HepG2 (cell line): Measurements from ENCODE around the gene MSANTD2. TPM values are rescaled to one million over a fixed set of nuclear protein-coding genes. Genes with fewer than 3 reads are reported as not detected.

Experiments
- CEBPG ChIP-seq: IDR thresholded peaks from 2 replicates; pipeline ENCODE4 v1.6.1; 2016
- DR1 ChIP-seq: sonication (generic); formaldehyde crosslinking; IDR thresholded peaks from 2 replicates; pipeline ENCODE4 v1.8.0; 2021; ENCODE audit warnings: mild to moderate bottlenecking, missing genetic modification reagents, inconsistent platforms
- FOXA1 ChIP-seq, 2 experiments: fragments of 450-650 bp in 1 of 2; sonication (generic) in 1 of 2; formaldehyde crosslinking in 1 of 2; IDR thresholded peaks; 2 replicates each; pipeline versions ENCODE4 v1.4.0 to v1.6.1; 2016 to 2020; ENCODE audit warnings: missing genetic modification reagents in 1 of 2
- FOXP1 ChIP-seq, 2 experiments: fragments of 450-650 bp in 1 of 2; IDR thresholded peaks; 2 replicates each; pipeline ENCODE4 v1.6.1; 2017 to 2018; ENCODE audit warnings: antibody characterized with exemption in 1 of 2
- HOXA5 ChIP-seq: sonication (generic); formaldehyde crosslinking; IDR thresholded peaks from 2 replicates; pipeline ENCODE4 v1.4.0; 2020; ENCODE audit warnings: missing genetic modification reagents
- IRF2 ChIP-seq: IDR thresholded peaks from 2 replicates; pipeline ENCODE4 v1.6.1; 2018; ENCODE audit warnings: missing genetic modification reagents, missing compliant biosample characterization
- MEF2D ChIP-seq: sonication (generic); formaldehyde crosslinking; IDR thresholded peaks from 2 replicates; pipeline ENCODE4 v1.5.1; 2020; ENCODE audit warnings: mild to moderate bottlenecking, missing genetic modification reagents
- PHF21A ChIP-seq: sonication (generic); formaldehyde crosslinking; IDR thresholded peaks from 2 replicates; pipeline ENCODE4 v1.5.0; 2020; ENCODE audit warnings: mild to moderate bottlenecking, missing genetic modification reagents
- ZMAT3 ChIP-seq: sonication (generic); formaldehyde crosslinking; conservative IDR thresholded peaks from 2 replicates; pipeline ENCODE4 v1.7.0; 2021; ENCODE audit warnings: missing genetic modification reagents
- ZNF652 ChIP-seq: IDR thresholded peaks from 2 replicates; pipeline ENCODE4 v1.6.1; 2016; ENCODE audit warnings: low read depth, borderline replicate concordance
- polyA plus RNA-seq, 8 experiments: library from polyadenylated mRNA; depleted of rRNA in 3 of 8; stranded (reverse) in 7 of 8; unstranded in 1 of 8; fragments of >200 nt; fragmentation: Illumina TruSeq in 4 of 8; extraction: Trizol in 4 of 8; gene quantifications; 2 replicates each; pipeline versions ENCODE4 v1.2.1 to v1.2.3, GENCODE V29; 2011 to 2016; ENCODE audit warnings: low read depth in 4 of 8, missing spikeins in 1 of 8, mixed read lengths in 1 of 8; ENCODE audit not compliant: insufficient read depth in 1 of 8
- total RNA-seq, 5 experiments: library from RNA; depleted of rRNA; stranded (reverse); fragments of >200 nt; fragmentation: Illumina TruSeq; extraction: Trizol; gene quantifications; 2 replicates each; pipeline ENCODE4 v1.2.3, GENCODE V29; 2016; ENCODE audit warnings: low read depth in 1 of 5
- TF ChIP-seq, protein P1 (sequence below): sonication (generic); formaldehyde crosslinking; IDR thresholded peaks from 2 replicates; pipeline ENCODE4 v1.5.1; 2020; ENCODE audit warnings: mild to moderate bottlenecking, missing genetic modification reagents, moderate library complexity
- TF ChIP-seq, protein P2 (sequence below): sonication (generic); formaldehyde crosslinking; IDR thresholded peaks from 2 replicates; pipeline ENCODE4 v1.8.1; 2023; ENCODE audit warnings: mild to moderate bottlenecking, inconsistent platforms, moderate library complexity, missing genetic modification reagents, borderline replicate concordance
- TF ChIP-seq, protein P3 (sequence below): IDR thresholded peaks from 2 replicates; pipeline ENCODE4 v1.6.1; 2016
- TF ChIP-seq, protein P4 (sequence below), 2 experiments: sonication (generic) in 1 of 2; formaldehyde crosslinking in 1 of 2; IDR thresholded peaks; 2 replicates each; pipeline versions ENCODE4 v1.6.1 to v1.9.0; 2014 to 2022; ENCODE audit warnings: antibody characterized with exemption in 1 of 2, borderline replicate concordance in 1 of 2, inconsistent platforms in 1 of 2, low read depth in 1 of 2, missing genetic modification reagents in 1 of 2
- TF ChIP-seq, protein P5 (sequence below): sonication (generic); formaldehyde crosslinking; IDR thresholded peaks from 2 replicates; pipeline ENCODE4 v1.8.0; 2022; ENCODE audit warnings: low read depth, missing genetic modification reagents

MSANTD2 gene
- total and polyA plus RNA-seq, 2 of the 13 experiments (the other 11 are each of a cell fraction or from before 2014, with no cell fraction given) = 8.7 to 10.1 TPM

DNA sequence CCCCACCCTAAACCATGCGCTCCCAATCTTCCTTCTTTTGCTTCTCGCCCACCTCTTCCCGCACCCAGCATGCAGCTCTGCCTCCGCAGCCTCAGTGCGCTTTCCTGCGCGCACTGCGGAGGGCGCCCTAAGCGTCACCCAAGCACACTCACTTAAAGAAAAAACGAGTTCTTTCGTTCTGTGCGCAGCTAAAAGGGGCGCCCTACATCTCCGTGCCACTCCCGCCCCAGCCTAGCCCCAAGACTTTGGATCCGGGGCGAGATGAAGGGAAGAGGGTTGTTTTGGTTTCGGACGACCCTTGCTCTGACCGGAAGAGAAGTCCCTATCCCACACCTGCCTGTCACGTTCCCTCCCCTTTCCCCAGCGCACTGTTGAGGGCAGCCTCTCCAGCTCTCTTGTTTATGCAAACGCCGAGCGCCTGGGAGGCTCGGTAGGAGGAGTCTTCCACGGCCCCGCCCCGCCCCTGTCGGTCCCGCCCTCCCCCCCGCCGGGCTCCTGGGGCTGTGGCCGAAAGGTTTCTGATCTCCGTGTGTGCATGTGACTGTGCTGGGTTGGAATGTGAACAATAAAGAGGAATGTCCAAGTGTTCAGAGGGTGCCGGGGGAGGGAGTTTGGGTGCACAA lies 53.5 kb downstream of the MSANTD2 start (continued):
- TF ChIP-seq, protein P1, sequence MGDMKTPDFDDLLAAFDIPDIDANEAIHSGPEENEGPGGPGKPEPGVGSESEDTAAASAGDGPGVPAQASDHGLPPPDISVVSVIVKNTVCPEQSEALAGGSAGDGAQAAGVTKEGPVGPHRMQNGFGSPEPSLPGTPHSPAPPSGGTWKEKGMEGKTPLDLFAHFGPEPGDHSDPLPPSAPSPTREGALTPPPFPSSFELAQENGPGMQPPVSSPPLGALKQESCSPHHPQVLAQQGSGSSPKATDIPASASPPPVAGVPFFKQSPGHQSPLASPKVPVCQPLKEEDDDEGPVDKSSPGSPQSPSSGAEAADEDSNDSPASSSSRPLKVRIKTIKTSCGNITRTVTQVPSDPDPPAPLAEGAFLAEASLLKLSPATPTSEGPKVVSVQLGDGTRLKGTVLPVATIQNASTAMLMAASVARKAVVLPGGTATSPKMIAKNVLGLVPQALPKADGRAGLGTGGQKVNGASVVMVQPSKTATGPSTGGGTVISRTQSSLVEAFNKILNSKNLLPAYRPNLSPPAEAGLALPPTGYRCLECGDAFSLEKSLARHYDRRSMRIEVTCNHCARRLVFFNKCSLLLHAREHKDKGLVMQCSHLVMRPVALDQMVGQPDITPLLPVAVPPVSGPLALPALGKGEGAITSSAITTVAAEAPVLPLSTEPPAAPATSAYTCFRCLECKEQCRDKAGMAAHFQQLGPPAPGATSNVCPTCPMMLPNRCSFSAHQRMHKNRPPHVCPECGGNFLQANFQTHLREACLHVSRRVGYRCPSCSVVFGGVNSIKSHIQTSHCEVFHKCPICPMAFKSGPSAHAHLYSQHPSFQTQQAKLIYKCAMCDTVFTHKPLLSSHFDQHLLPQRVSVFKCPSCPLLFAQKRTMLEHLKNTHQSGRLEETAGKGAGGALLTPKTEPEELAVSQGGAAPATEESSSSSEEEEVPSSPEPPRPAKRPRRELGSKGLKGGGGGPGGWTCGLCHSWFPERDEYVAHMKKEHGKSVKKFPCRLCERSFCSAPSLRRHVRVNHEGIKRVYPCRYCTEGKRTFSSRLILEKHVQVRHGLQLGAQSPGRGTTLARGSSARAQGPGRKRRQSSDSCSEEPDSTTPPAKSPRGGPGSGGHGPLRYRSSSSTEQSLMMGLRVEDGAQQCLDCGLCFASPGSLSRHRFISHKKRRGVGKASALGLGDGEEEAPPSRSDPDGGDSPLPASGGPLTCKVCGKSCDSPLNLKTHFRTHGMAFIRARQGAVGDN (CRISPR knock-in tag) = peak; percentile 86
- TF ChIP-seq ZMAT3 (CRISPR knock-in tag) (0 out of 2 replicates have a peak, but pooled peaks have one; percentile 42), FOXA1 (IDR thresholded peaks at IDR 0.05) (no peak), FOXA1 (CRISPR knock-in tag; IDR thresholded peaks at IDR 0.05) (0 out of 2 replicates have a peak, but pooled peaks have one; percentile 6), ZNF652 (CRISPR knock-in tag) (no peak), HOXA5 (peak; percentile 78; the same call in 1 of the 2 replicates), DR1 (CRISPR knock-in tag) (0 out of 2 replicates have a peak, but pooled peaks have one; percentile 27), IRF2 (peak; percentile 58; the same call in 1 of the 2 replicates), MEF2D (CRISPR knock-in tag) (no peak), CEBPG (CRISPR knock-in tag) (no peak), FOXP1 (IDR thresholded peaks at IDR 0.05) (no peak), FOXP1 (CRISPR knock-in tag; IDR thresholded peaks at IDR 0.05) (peak; percentile 33; the same call in 1 of the 2 replicates), PHF21A (CRISPR knock-in tag) (no peak; the same call in 1 of the 2 replicates)
- TF ChIP-seq, protein P2, sequence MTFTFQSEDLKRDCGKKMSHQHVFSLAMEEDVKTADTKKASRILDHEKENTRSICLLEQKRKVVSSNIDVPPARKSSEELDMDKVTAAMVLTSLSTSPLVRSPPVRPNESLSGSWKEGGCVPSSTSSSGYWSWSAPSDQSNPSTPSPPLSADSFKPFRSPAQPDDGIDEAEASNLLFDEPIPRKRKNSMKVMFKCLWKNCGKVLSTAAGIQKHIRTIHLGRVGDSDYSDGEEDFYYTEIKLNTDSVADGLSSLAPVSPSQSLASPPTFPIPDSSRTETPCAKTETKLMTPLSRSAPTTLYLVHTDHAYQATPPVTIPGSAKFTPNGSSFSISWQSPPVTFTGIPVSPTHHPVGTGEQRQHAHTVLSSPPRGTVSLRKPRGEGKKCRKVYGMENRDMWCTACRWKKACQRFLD (CRISPR knock-in tag) = 0 out of 2 replicates have a peak, but pooled peaks have one; percentile 21
- TF ChIP-seq, protein P3, sequence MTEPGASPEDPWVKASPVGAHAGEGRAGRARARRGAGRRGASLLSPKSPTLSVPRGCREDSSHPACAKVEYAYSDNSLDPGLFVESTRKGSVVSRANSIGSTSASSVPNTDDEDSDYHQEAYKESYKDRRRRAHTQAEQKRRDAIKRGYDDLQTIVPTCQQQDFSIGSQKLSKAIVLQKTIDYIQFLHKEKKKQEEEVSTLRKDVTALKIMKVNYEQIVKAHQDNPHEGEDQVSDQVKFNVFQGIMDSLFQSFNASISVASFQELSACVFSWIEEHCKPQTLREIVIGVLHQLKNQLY (CRISPR knock-in tag) = 0 out of 2 replicates have a peak, but pooled peaks have one; percentile 36
- TF ChIP-seq, protein P4, sequence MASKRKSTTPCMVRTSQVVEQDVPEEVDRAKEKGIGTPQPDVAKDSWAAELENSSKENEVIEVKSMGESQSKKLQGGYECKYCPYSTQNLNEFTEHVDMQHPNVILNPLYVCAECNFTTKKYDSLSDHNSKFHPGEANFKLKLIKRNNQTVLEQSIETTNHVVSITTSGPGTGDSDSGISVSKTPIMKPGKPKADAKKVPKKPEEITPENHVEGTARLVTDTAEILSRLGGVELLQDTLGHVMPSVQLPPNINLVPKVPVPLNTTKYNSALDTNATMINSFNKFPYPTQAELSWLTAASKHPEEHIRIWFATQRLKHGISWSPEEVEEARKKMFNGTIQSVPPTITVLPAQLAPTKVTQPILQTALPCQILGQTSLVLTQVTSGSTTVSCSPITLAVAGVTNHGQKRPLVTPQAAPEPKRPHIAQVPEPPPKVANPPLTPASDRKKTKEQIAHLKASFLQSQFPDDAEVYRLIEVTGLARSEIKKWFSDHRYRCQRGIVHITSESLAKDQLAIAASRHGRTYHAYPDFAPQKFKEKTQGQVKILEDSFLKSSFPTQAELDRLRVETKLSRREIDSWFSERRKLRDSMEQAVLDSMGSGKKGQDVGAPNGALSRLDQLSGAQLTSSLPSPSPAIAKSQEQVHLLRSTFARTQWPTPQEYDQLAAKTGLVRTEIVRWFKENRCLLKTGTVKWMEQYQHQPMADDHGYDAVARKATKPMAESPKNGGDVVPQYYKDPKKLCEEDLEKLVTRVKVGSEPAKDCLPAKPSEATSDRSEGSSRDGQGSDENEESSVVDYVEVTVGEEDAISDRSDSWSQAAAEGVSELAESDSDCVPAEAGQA (IDR thresholded peaks at IDR 0.05; ENCODE audit: low read depth) = no peak
- TF ChIP-seq, protein P4 (CRISPR knock-in tag; IDR thresholded peaks at IDR 0.05; ENCODE audit: borderline replicate concordance) = no peak
- TF ChIP-seq, protein P5, sequence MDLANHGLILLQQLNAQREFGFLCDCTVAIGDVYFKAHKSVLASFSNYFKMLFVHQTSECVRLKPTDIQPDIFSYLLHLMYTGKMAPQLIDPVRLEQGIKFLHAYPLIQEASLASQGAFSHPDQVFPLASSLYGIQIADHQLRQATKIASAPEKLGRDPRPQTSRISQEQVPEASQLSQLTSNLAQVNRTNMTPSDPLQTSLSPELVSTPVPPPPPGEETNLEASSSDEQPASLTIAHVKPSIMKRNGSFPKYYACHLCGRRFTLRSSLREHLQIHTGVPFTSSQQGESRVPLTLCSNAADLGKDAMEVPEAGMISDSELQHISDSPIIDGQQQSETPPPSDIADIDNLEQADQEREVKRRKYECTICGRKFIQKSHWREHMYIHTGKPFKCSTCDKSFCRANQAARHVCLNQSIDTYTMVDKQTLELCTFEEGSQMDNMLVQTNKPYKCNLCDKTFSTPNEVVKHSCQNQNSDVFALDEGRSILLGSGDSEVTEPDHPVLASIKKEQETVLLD (CRISPR knock-in tag) = no peak
